HepG2 (cell line): ENCODE results near the gene ZBTB7A. TPM values are rescaled to one million over a fixed set of nuclear protein-coding genes. Genes with fewer than 3 reads are reported as not detected.
A peak's percentile ranks its signal among the peaks of the same experiment; 100 is the strongest.

Experiments
- AGO2 ChIP-seq: fragments of 200-400 bp; formaldehyde crosslinking; optimal IDR thresholded peaks from 2 replicates; pipeline ENCODE3; 2017; ENCODE audit warnings: mild to moderate bottlenecking, low read depth, low read length, moderate library complexity
- BORCS8-MEF2B ChIP-seq: sonication (generic); formaldehyde crosslinking; IDR thresholded peaks from 2 replicates; pipeline ENCODE4 v1.8.0; 2022; ENCODE audit warnings: mild to moderate bottlenecking, missing genetic modification reagents
- CEBPG ChIP-seq: IDR thresholded peaks from 2 replicates; pipeline ENCODE4 v1.6.1; 2016
- CENPX ChIP-seq: sonication (generic); formaldehyde crosslinking; IDR thresholded peaks from 2 replicates; pipeline ENCODE4 v1.9.0; 2021; ENCODE audit warnings: mild to moderate bottlenecking, missing genetic modification reagents, moderate library complexity
- DMAP1 ChIP-seq: IDR thresholded peaks from 2 replicates; pipeline ENCODE4 v1.6.1; 2016
- DPF2 ChIP-seq: sonication (generic); formaldehyde crosslinking; IDR thresholded peaks from 2 replicates; pipeline ENCODE4 v1.4.0; 2020; ENCODE audit warnings: mild to moderate bottlenecking, low read depth, missing genetic modification reagents, borderline replicate concordance
- FIP1L1 ChIP-seq: fragments of 200-400 bp; formaldehyde crosslinking; IDR thresholded peaks from 2 replicates; pipeline ENCODE4 v1.6.1; 2018; ENCODE audit warnings: low read depth, mild to moderate bottlenecking, low read length, moderate library complexity, borderline replicate concordance; ENCODE audit not compliant: insufficient read depth
- HDAC1 ChIP-seq: sonication (generic); formaldehyde crosslinking; IDR thresholded peaks from 2 replicates; pipeline ENCODE4 v1.5.1; 2020; ENCODE audit warnings: mild to moderate bottlenecking, missing genetic modification reagents
- KDM5A ChIP-seq: fragments of 200-600 bp; sonication (generic); IDR thresholded peaks from 2 replicates; pipeline ENCODE4 v1.7.0; 2018; ENCODE audit warnings: antibody characterized with exemption, mild to moderate bottlenecking, low read length, borderline replicate concordance
- MBNL3 ChIP-seq: fragments of 250-450 bp; sonication (Bioruptor Pico); conservative IDR thresholded peaks from 2 replicates; pipeline ENCODE4 v1.8.0; 2022; ENCODE audit warnings: mild to moderate bottlenecking, inconsistent platforms
- MED13 ChIP-seq: sonication (generic); formaldehyde crosslinking; IDR thresholded peaks from 2 replicates; pipeline ENCODE4 v1.5.0; 2020; ENCODE audit warnings: missing genetic modification reagents
- MZF1 ChIP-seq: sonication (generic); formaldehyde crosslinking; IDR thresholded peaks from 2 replicates; pipeline ENCODE4 v1.8.1; 2023; ENCODE audit warnings: mild to moderate bottlenecking, missing genetic modification reagents, borderline replicate concordance
- NCOR1 ChIP-seq: fragments of 200-600 bp; sonication (generic); IDR thresholded peaks from 2 replicates; pipeline ENCODE4 v1.7.0; 2017; ENCODE audit warnings: antibody characterized with exemption, low read length, borderline replicate concordance
- NFIB ChIP-seq: sonication (generic); formaldehyde crosslinking; IDR thresholded peaks from 2 replicates; pipeline ENCODE4 v1.9.0; 2021; ENCODE audit warnings: missing genetic modification reagents, mild to moderate bottlenecking, borderline replicate concordance
- PAX8 ChIP-seq: sonication (generic); formaldehyde crosslinking; IDR thresholded peaks from 2 replicates; pipeline ENCODE4 v1.8.0; 2022; ENCODE audit warnings: mild to moderate bottlenecking, missing genetic modification reagents, borderline replicate concordance
- PRMT3 ChIP-seq: sonication (generic); formaldehyde crosslinking; IDR thresholded peaks from 2 replicates; pipeline ENCODE4 v1.8.1; 2022; ENCODE audit warnings: low read depth, mild to moderate bottlenecking, moderate library complexity, missing genetic modification reagents, borderline replicate concordance
- RBM39 ChIP-seq: fragments of 200-400 bp; formaldehyde crosslinking; IDR thresholded peaks from one replicate; pipeline ENCODE4 v1.6.1; 2018; ENCODE audit warnings: antibody characterized with exemption, mild to moderate bottlenecking, low read depth, low read length; ENCODE audit not compliant: poor library complexity, severe bottlenecking
- THYN1 ChIP-seq: sonication (generic); formaldehyde crosslinking; IDR thresholded peaks from 2 replicates; pipeline ENCODE4 v1.8.1; 2023; ENCODE audit warnings: low read depth, mild to moderate bottlenecking, moderate library complexity, missing genetic modification reagents, borderline replicate concordance
- U2AF1 ChIP-seq: fragments of 200-400 bp; formaldehyde crosslinking; optimal IDR thresholded peaks from 2 replicates; pipeline ENCODE3; 2017; ENCODE audit warnings: mild to moderate bottlenecking, low read depth, low read length
- ZBTB42 ChIP-seq: sonication (generic); formaldehyde crosslinking; IDR thresholded peaks from 2 replicates; pipeline ENCODE4 v1.5.0; 2020; ENCODE audit warnings: mild to moderate bottlenecking, missing genetic modification reagents
- ZFP36L2 ChIP-seq: sonication (generic); formaldehyde crosslinking; IDR thresholded peaks from 2 replicates; pipeline ENCODE4 v1.4.0; 2020; ENCODE audit warnings: missing genetic modification reagents
- ZNF260 ChIP-seq: sonication (generic); formaldehyde crosslinking; IDR thresholded peaks from 2 replicates; pipeline ENCODE4 v1.4.0; 2020; ENCODE audit warnings: missing genetic modification reagents, low read depth, mild to moderate bottlenecking, borderline replicate concordance
- ZNF282 ChIP-seq: fragments of 450-650 bp; IDR thresholded peaks from 2 replicates; pipeline ENCODE4 v1.6.1; 2018; ENCODE audit not compliant: partially characterized antibody
- ZNF354B ChIP-seq: sonication (generic); formaldehyde crosslinking; IDR thresholded peaks from 2 replicates; pipeline ENCODE4 v1.8.0; 2022; ENCODE audit warnings: mild to moderate bottlenecking, missing genetic modification reagents
- ZNF496 ChIP-seq: sonication (generic); formaldehyde crosslinking; IDR thresholded peaks from 2 replicates; pipeline ENCODE4 v1.8.1; 2023; ENCODE audit warnings: mild to moderate bottlenecking, moderate library complexity, missing genetic modification reagents; ENCODE audit not compliant: insufficient replicate concordance
- ZNF558 ChIP-seq: sonication (generic); formaldehyde crosslinking; IDR thresholded peaks from 2 replicates; pipeline ENCODE4 v1.9.0; 2022; ENCODE audit warnings: mild to moderate bottlenecking, missing genetic modification reagents, borderline replicate concordance
- ZNF589 ChIP-seq: sonication (generic); formaldehyde crosslinking; conservative IDR thresholded peaks from 2 replicates; pipeline ENCODE4 v1.8.0; 2022; ENCODE audit warnings: mild to moderate bottlenecking, moderate library complexity, missing genetic modification reagents
- ZNF703 ChIP-seq: sonication (generic); formaldehyde crosslinking; IDR thresholded peaks from 2 replicates; pipeline ENCODE4 v1.5.1; 2020; ENCODE audit warnings: missing genetic modification reagents, mild to moderate bottlenecking, moderate library complexity, borderline replicate concordance
- ZNF790 ChIP-seq: sonication (generic); formaldehyde crosslinking; IDR thresholded peaks from 2 replicates; pipeline ENCODE4 v1.8.0; 2022; ENCODE audit warnings: missing genetic modification reagents, mild to moderate bottlenecking, borderline replicate concordance
- polyA plus RNA-seq, 8 experiments: library from polyadenylated mRNA; depleted of rRNA in 3 of 8; stranded (reverse) in 7 of 8; unstranded in 1 of 8; fragments of >200 nt; fragmentation: Illumina TruSeq in 4 of 8; extraction: Trizol in 4 of 8; gene quantifications; 2 replicates each; pipeline versions ENCODE4 v1.2.1 to v1.2.3, GENCODE V29; 2011 to 2016; ENCODE audit warnings: low read depth in 4 of 8, missing spikeins in 1 of 8, mixed read lengths in 1 of 8; ENCODE audit not compliant: insufficient read depth in 1 of 8
- total RNA-seq, 5 experiments: library from RNA; depleted of rRNA; stranded (reverse); fragments of >200 nt; fragmentation: Illumina TruSeq; extraction: Trizol; gene quantifications; 2 replicates each; pipeline ENCODE4 v1.2.3, GENCODE V29; 2016; ENCODE audit warnings: low read depth in 1 of 5
- TF ChIP-seq, protein P1 (sequence below): fragments of 450-650 bp; IDR thresholded peaks from 2 replicates; pipeline ENCODE4 v1.6.1; 2016
- TF ChIP-seq, protein P2 (sequence below): sonication (generic); formaldehyde crosslinking; IDR thresholded peaks from 2 replicates; pipeline ENCODE4 v1.5.0; 2020; ENCODE audit warnings: missing genetic modification reagents

Gene ZBTB7A
- total and polyA plus RNA-seq, 2 of the 13 experiments (the other 11 are each of a cell fraction or from before 2014, with no cell fraction given): 3.6 to 4.0 TPM

DNA sequence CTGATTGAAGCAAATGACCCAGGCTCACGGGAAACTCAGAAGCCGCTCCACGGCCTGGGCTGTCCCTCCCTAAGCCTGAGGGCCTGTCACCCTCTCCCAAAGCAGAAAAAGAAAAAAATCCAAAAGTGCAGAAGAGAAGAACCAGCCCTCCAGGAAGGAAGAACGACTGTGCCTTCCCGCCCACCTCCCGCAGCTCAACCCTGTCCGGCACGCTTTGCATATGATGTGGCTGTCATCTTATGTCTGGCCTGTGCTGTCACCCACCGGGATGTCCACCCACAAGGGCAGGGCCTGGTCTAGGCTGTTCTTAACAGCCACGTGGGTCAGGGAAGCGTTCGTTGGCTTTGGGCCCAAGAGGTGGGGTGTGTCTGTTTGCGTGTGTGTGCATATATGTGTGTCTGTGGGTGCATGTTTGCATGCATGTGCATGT, 13.7 kb downstream of the ZBTB7A start (continued):
- TF ChIP-seq ZFP36L2 (no peak), RBM39 (no peak), ZNF260 (CRISPR knock-in tag) (no peak), NFIB (CRISPR knock-in tag) (no peak), FIP1L1 (no peak), MED13 (no peak), ZNF496 (CRISPR knock-in tag) (no peak), MBNL3 (CRISPR knock-in tag) (no peak), BORCS8-MEF2B (CRISPR knock-in tag) (0 out of 2 replicates have a peak, but pooled peaks have one; percentile 13), U2AF1 (peak; percentile 4), PRMT3 (CRISPR knock-in tag) (no peak), DPF2 (CRISPR knock-in tag) (peak; percentile 15; the same call in 1 of the 2 replicates), ZBTB42 (CRISPR knock-in tag) (no peak), CEBPG (CRISPR knock-in tag) (no peak), KDM5A (no peak), ZNF589 (no peak), THYN1 (no peak), HDAC1 (CRISPR knock-in tag) (no peak), ZNF354B (no peak), ZNF703 (CRISPR knock-in tag) (no peak), NCOR1 (peak; percentile 10; the same call in 1 of the 2 replicates), ZNF282 (no peak), CENPX (CRISPR knock-in tag) (no peak), DMAP1 (no peak), PAX8 (CRISPR knock-in tag) (0 out of 2 replicates have a peak, but pooled peaks have one; percentile 11), MZF1 (CRISPR knock-in tag) (no peak), AGO2 (peak; percentile 37), ZNF558 (CRISPR knock-in tag) (no peak), ZNF790 (CRISPR knock-in tag) (no peak)
- TF ChIP-seq, protein P1, sequence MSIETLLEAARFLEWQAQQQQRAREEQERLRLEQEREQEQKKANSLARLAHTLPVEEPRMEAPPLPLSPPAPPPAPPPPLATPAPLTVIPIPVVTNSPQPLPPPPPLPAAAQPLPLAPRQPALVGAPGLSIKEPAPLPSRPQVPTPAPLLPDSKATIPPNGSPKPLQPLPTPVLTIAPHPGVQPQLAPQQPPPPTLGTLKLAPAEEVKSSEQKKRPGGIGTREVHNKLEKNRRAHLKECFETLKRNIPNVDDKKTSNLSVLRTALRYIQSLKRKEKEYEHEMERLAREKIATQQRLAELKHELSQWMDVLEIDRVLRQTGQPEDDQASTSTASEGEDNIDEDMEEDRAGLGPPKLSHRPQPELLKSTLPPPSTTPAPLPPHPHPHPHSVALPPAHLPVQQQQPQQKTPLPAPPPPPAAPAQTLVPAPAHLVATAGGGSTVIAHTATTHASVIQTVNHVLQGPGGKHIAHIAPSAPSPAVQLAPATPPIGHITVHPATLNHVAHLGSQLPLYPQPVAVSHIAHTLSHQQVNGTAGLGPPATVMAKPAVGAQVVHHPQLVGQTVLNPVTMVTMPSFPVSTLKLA: no peak
- TF ChIP-seq, protein P2, sequence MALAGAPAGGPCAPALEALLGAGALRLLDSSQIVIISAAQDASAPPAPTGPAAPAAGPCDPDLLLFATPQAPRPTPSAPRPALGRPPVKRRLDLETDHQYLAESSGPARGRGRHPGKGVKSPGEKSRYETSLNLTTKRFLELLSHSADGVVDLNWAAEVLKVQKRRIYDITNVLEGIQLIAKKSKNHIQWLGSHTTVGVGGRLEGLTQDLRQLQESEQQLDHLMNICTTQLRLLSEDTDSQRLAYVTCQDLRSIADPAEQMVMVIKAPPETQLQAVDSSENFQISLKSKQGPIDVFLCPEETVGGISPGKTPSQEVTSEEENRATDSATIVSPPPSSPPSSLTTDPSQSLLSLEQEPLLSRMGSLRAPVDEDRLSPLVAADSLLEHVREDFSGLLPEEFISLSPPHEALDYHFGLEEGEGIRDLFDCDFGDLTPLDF (CRISPR knock-in tag): no peak
